Right lobe of liver (tissue), 6 donors: ENCODE data around the gene ALDH1B1. TPM values are rescaled to one million over a fixed set of nuclear protein-coding genes. Genes with fewer than 3 reads are reported as not detected.

Source experiments
- ATAC-seq, 4 donors: fragments of 200-7000 bp; cut with Tn5 transposase; one replicate each; pipeline ENCODE4 v1.9.1; 2020; ENCODE audit warnings: mild to moderate bottlenecking in 4 of 4, moderate library complexity in 4 of 4
- DNase-seq, 3 donors: peaks; one replicate each; pipeline ENCODE4 v3.0.0-alpha.2; 2020
- H3K27ac ChIP-seq, 3 donors: fragments of 200-600 bp; one replicate each; pipeline ENCODE4 v1.8.0; 2022
- H3K27me3 ChIP-seq, 2 donors: fragments of 200-600 bp; one replicate each; pipeline ENCODE4 v1.8.0; 2022
- H3K36me3 ChIP-seq, 4 donors: fragments of 200-600 bp; sonication (generic) in 1 of 4; one replicate each; pipeline versions ENCODE4 v1.5.1 to v1.8.0; 2017 to 2022; ENCODE audit warnings: control low read depth in 1 of 4
- H3K4me1 ChIP-seq, 4 donors: fragments of 200-600 bp; sonication (generic) in 1 of 4; one replicate each; pipeline versions ENCODE4 v1.5.1 to v1.8.0; 2017 to 2022; ENCODE audit warnings: control low read depth in 1 of 4
- H3K4me3 ChIP-seq, 3 donors: fragments of 200-600 bp; one replicate each; pipeline ENCODE4 v1.8.0; 2022
- H3K9me3 ChIP-seq, 4 donors: fragments of 200-600 bp; sonication (generic) in 1 of 4; one replicate each; pipeline versions ENCODE4 v1.5.1 to v1.8.0; 2017 to 2022; ENCODE audit warnings: control low read depth in 1 of 4
- CTCF ChIP-seq, 4 donors: fragments of 200-600 bp in 3 of 4; fragments of 450-650 bp in 1 of 4; IDR thresholded peaks; one replicate each; pipeline versions ENCODE4 v1.5.1 to v1.8.0; 2016 to 2022; ENCODE audit warnings: antibody characterized with exemption in 4 of 4, mild to moderate bottlenecking in 2 of 4
- POLR2A ChIP-seq: fragments of 450-650 bp; IDR thresholded peaks from one replicate; pipeline ENCODE4 v1.6.1; 2017; ENCODE audit warnings: antibody characterized with exemption, mild to moderate bottlenecking
- WGBS: methylation state at CpG from one replicate; pipeline ENCODE4 v1.1.6; 2018; ENCODE audit warnings: low coverage, low lambda C conversion rate; ENCODE audit not compliant: insufficient coverage; ENCODE audit errors: missing lambda C conversion rate; 5-methylcytosine and 5-hydroxymethylcytosine counted together
- intact Hi-C, 2 donors: fragments of 100-400 bp; cut with DNase I; formaldehyde crosslinking; loops; one replicate each; pipeline versions ENCODE4 v1.11.2 to v1.14.1; 2022
- total RNA-seq, 6 experiments: library from RNA; depleted of rRNA in 2 of 6; stranded (reverse); fragments of >200 nt in 2 of 6; fragmentation: NEBNext Ultra II Directional in 3 of 6; extraction: Animal tissue kit (Norgen Biotek cat#: 25700) in 3 of 6; gene quantifications; one replicate each; pipeline versions ENCODE4 v1.1.0 to v1.2.4, GENCODE V29; 2016 to 2023
- donor health status: DM: no; HTN: yes; CAD: no.
- donor health status: DM: no; HTN: no; CAD: no.
- donor health status: DM: no; HTN: no; CAD: no.
- donor health status: DM: no; HTN: yes; CAD: no.
- donor health status: DM: no; HTN: yes; CAD: no.

ALDH1B1 gene
- total RNA-seq, 6 experiments from 2014 or later: 61.6 to 179 (median 81.8) TPM

- Histone ChIP-seq H3K9me3 (peaks cover 0 to 5% (median 0%) of the 10 kb centered on the region in 4 donors), H3K4me3 (no peak overlapping the region), H3K4me1 (peaks cover 0 to 69% (median 46%) of the 10 kb centered on the region in 4 donors), H3K27me3 (no peaks in the 10 kb centered on the region), H3K27ac (peak overlapping the region; percentile 64 to 86 (median 79)), H3K36me3 (no peaks in the 10 kb centered on the region)
- intact Hi-C loops: no loop called here
- peak in 1 of 4 donors; percentile 5 for ATAC-seq
- DNase-seq: no peak
- no peak for TF ChIP-seq POLR2A
- TF ChIP-seq CTCF (IDR thresholded peaks at IDR 0.05): no peak
- WGBS: 60% methylated on average over 1 of the region's 1 CpG
Observed at GRCh38 chr9:38387066-38387465, 5.4 kb upstream of the ALDH1B1 start.

- H3K4me1 ChIP-seq: peaks cover 0 to 69% (median 45%) of the 10 kb centered on the region in 4 donors
- intact Hi-C loops: no loop called here
- H3K36me3 ChIP-seq: no peaks in the 10 kb centered on the region
- DNase-seq (no peak), ATAC-seq (no peak)
- peak overlapping the region; percentile 73 to 86 (median 79) for H3K27ac ChIP-seq
- peaks cover 0 to 5% (median 0%) of the 10 kb centered on the region in 4 donors for H3K9me3 ChIP-seq
- TF ChIP-seq POLR2A: no peak
- 66% methylated on average over 4 of the region's 4 CpGs for whole genome bisulfite sequencing
- no peaks in the 10 kb centered on the region for H3K27me3 ChIP-seq
- no peak overlapping the region for H3K4me3 ChIP-seq
Observed at GRCh38 chr9:38387751-38388150, 4.8 kb upstream of the ALDH1B1 start.

GRCh38 chr9:38388283-38389223, 3.9 kb upstream of the ALDH1B1 start:
- intact Hi-C loops: no loop called here
- ATAC-seq (peak; percentile 37 to 58 (median 48)), DNase-seq (peak; percentile 68 to 84 (median 72))
- no peak overlapping the region for H3K4me3 ChIP-seq
- TF ChIP-seq POLR2A (no peak), CTCF (IDR thresholded peaks at IDR 0.05) (no peak)
- 41% methylated on average over 6 of the region's 7 CpGs for WGBS
- H3K27me3 ChIP-seq: no peaks in the 10 kb centered on the region
- H3K27ac ChIP-seq: peak overlapping the region; percentile 73 to 86 (median 79)
- peaks cover 0 to 69% (median 45%) of the 10 kb centered on the region in 4 donors for H3K4me1 ChIP-seq
- H3K9me3 ChIP-seq: peaks cover 0 to 5% (median 0%) of the 10 kb centered on the region in 4 donors
- no peaks in the 10 kb centered on the region for H3K36me3 ChIP-seq

GRCh38 chr9:38389313-38389712, 3.2 kb upstream of the ALDH1B1 start:
- peaks cover 0 to 73% (median 48%) of the 10 kb centered on the region in 4 donors for H3K4me1 ChIP-seq
- WGBS: 13% methylated on average over 4 of the region's 4 CpGs
- no peak overlapping the region for H3K4me3 ChIP-seq
- peak; percentile 4 to 28 (median 18) for ATAC-seq
- TF ChIP-seq CTCF (IDR thresholded peaks at IDR 0.05) (no peak), POLR2A (no peak)
- H3K36me3 ChIP-seq: no peaks in the 10 kb centered on the region
- DNase-seq: peak in 1 of 3 donors; percentile 21
- peaks cover 0 to 5% (median 0%) of the 10 kb centered on the region in 4 donors for H3K9me3 ChIP-seq
- H3K27me3 ChIP-seq: no peaks in the 10 kb centered on the region
- intact Hi-C loops: no loop called here
- H3K27ac ChIP-seq: peak overlapping the region; percentile 73 to 86 (median 79)

GRCh38 chr9:38390442-38390841, 2.1 kb upstream of the ALDH1B1 start:
- H3K4me3 ChIP-seq: no peak overlapping the region
- peak overlapping the region in 2 of 3 donors; percentile 79 to 86 for H3K27ac ChIP-seq
- no peaks in the 10 kb centered on the region for H3K27me3 ChIP-seq
- DNase-seq (no peak), ATAC-seq (no peak)
- WGBS: no CpG with 5 or more reads among the region's 1 CpG
- intact Hi-C loops: no loop called here
- TF ChIP-seq CTCF (IDR thresholded peaks at IDR 0.05): no peak
- no peak for TF ChIP-seq POLR2A
- H3K9me3 ChIP-seq: no peaks in the 10 kb centered on the region
- peaks cover 0 to 77% (median 48%) of the 10 kb centered on the region in 4 donors for H3K4me1 ChIP-seq
- H3K36me3 ChIP-seq: no peaks in the 10 kb centered on the region
